ENCODE results near the gene TUSC7. TPM values are rescaled to one million over a fixed set of nuclear protein-coding genes. Genes with fewer than 3 reads are reported as not detected.

Gene TUSC7
- polyA plus RNA-seq, 2 donors, result not detected

GRCh38 chr3:116749388-116749787, 39.8 kb downstream of the TUSC7 start:
- no peak overlapping the region for H3K4me3 ChIP-seq (ENCODE audit: low read depth in 1 of 2, low read length in 2 of 2)
- no peak overlapping the region for H3K27ac ChIP-seq (ENCODE audit: low read depth in 2 of 2, low read length in 1 of 2)
- no peaks in the 10 kb centered on the region for H3K9me3 ChIP-seq (ENCODE audit: control insufficient read depth in 2 of 2, insufficient read depth in 1 of 2, low read depth in 1 of 2, low read length in 1 of 2)
- H3K27me3 ChIP-seq (ENCODE audit: control insufficient read depth in 1 of 2, insufficient read depth in 2 of 2, low read length in 2 of 2), result no peaks in the 10 kb centered on the region
- no peaks in the 10 kb centered on the region for H3K4me1 ChIP-seq (ENCODE audit: control insufficient read depth in 2 of 2, insufficient read depth in 2 of 2, low read length in 1 of 2)
- WGBS, 2 donors, result 6 to 9% methylated on average over 3 of the region's 3 CpGs
- H3K36me3 ChIP-seq (ENCODE audit: control insufficient read depth in 2 of 2, insufficient read depth in 2 of 2, low read length in 1 of 2), result no peaks in the 10 kb centered on the region

- 23 to 46% methylated on average over 2 of the region's 2 CpGs for WGBS, 2 donors
- Histone ChIP-seq H3K27me3 (ENCODE audit: control insufficient read depth in 1 of 2, insufficient read depth in 2 of 2, low read length in 2 of 2) (no peaks in the 10 kb centered on the region), H3K4me1 (ENCODE audit: control insufficient read depth in 2 of 2, insufficient read depth in 2 of 2, low read length in 1 of 2) (no peaks in the 10 kb centered on the region), H3K36me3 (ENCODE audit: control insufficient read depth in 2 of 2, insufficient read depth in 2 of 2, low read length in 1 of 2) (no peaks in the 10 kb centered on the region), H3K9me3 (ENCODE audit: control insufficient read depth in 2 of 2, insufficient read depth in 1 of 2, low read depth in 1 of 2, low read length in 1 of 2) (no peaks in the 10 kb centered on the region), H3K4me3 (ENCODE audit: low read depth in 1 of 2, low read length in 2 of 2) (no peak overlapping the region), H3K27ac (ENCODE audit: low read depth in 2 of 2, low read length in 1 of 2) (no peak overlapping the region)
These were observed 47.7 kb downstream of the TUSC7 start for GRCh38 chr3:116757315-116757714.

DNA sequence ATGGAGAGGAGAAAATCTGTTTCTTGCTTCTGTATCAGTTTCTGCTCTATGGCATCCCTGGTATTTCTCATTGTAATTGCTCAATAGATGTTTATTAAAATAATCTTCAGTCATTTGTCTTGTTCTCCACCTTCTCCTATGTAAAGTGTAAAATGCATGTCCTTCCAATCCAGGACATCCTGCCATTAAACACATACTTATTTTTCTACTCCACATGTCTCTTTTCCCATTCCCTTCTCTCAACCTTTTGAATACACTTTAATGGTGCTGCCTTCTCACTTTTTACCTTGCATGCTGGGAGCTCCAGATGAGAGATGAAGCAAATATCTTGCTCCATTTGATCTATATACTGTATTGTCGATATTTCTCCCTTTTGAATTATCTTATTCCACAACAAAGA, 49.7 kb downstream of the TUSC7 start:
- 66 to 78% methylated on average over 1 of the region's 1 CpG for WGBS, 2 donors
- H3K36me3 ChIP-seq (ENCODE audit: control insufficient read depth in 2 of 2, insufficient read depth in 2 of 2, low read length in 1 of 2), result no peaks in the 10 kb centered on the region
- no peaks in the 10 kb centered on the region for H3K4me1 ChIP-seq (ENCODE audit: control insufficient read depth in 2 of 2, insufficient read depth in 2 of 2, low read length in 1 of 2)
- H3K9me3 ChIP-seq (ENCODE audit: control insufficient read depth in 2 of 2, insufficient read depth in 1 of 2, low read depth in 1 of 2, low read length in 1 of 2), result no peaks in the 10 kb centered on the region
- H3K27ac ChIP-seq (ENCODE audit: low read depth in 2 of 2, low read length in 1 of 2), result no peak overlapping the region
- no peaks in the 10 kb centered on the region for H3K27me3 ChIP-seq (ENCODE audit: control insufficient read depth in 1 of 2, insufficient read depth in 2 of 2, low read length in 2 of 2)
- H3K4me3 ChIP-seq (ENCODE audit: low read depth in 1 of 2, low read length in 2 of 2), result no peak overlapping the region

All from esophagus (tissue), 2 donors.